K562 (cell line): ENCODE measurements around the gene FARSA. TPM values are rescaled to one million over a fixed set of nuclear protein-coding genes. Genes with fewer than 3 reads are reported as not detected.

Experiments
- AFF4 ChIP-seq: sonication (generic); formaldehyde crosslinking; IDR thresholded peaks from 2 replicates; pipeline ENCODE4 v1.8.0; 2023; ENCODE audit warnings: mild to moderate bottlenecking, missing genetic modification reagents
- BCOR ChIP-seq: fragments of 450-650 bp; IDR thresholded peaks from 2 replicates; pipeline ENCODE4 v1.6.1; 2016
- EGR1 ChIP-seq: fragments of 450-650 bp; conservative IDR thresholded peaks from 2 replicates; pipeline ENCODE4 v1.6.1; 2017; ENCODE audit warnings: mild to moderate bottlenecking
- FOXM1 ChIP-seq, 2 experiments: fragments of 450-650 bp in 1 of 2; sonication (generic) in 1 of 2; formaldehyde crosslinking in 1 of 2; IDR thresholded peaks; 2 replicates each; pipeline versions ENCODE4 v1.6.1 to v1.9.0; 2017 to 2022; ENCODE audit warnings: low read depth in 2 of 2, mild to moderate bottlenecking in 2 of 2, missing genetic modification reagents in 1 of 2, moderate library complexity in 1 of 2
- FUS ChIP-seq: fragments of 200-400 bp; formaldehyde crosslinking; optimal IDR thresholded peaks from 2 replicates; pipeline ENCODE3; 2017; ENCODE audit warnings: low read depth, low read length
- HMG20A ChIP-seq: fragments of 450-650 bp; formaldehyde crosslinking; conservative IDR thresholded peaks from 2 replicates; pipeline ENCODE4 v1.4.0; 2020; ENCODE audit warnings: mild to moderate bottlenecking, mixed read lengths
- JUND ChIP-seq, 2 experiments: IDR thresholded peaks; 2 replicates in 1 of 2; 3 replicates in 1 of 2; pipeline ENCODE4 v1.6.1; 2011; ENCODE audit warnings: borderline replicate concordance in 2 of 2, low read depth in 2 of 2, low read length in 2 of 2, improper control_type of control experiment in 1 of 2, missing biosample characterization in 1 of 2, missing genetic modification characterization in 1 of 2, missing genetic modification reagents in 1 of 2
- KLF13 ChIP-seq: fragments of 450-650 bp; IDR thresholded peaks from 2 replicates; pipeline ENCODE4 v1.6.1; 2016; ENCODE audit warnings: missing genetic modification characterization, low read depth, mild to moderate bottlenecking, missing compliant biosample characterization, moderate library complexity, borderline replicate concordance
- LEF1 ChIP-seq: fragments of 450-650 bp; IDR thresholded peaks from 2 replicates; pipeline ENCODE4 v1.6.1; 2016; ENCODE audit warnings: mild to moderate bottlenecking
- MNT ChIP-seq, 2 experiments: fragments of 450-650 bp; conservative IDR thresholded peaks; 2 replicates each; pipeline ENCODE4 v1.6.1; 2017; ENCODE audit warnings: mild to moderate bottlenecking in 2 of 2, moderate library complexity in 2 of 2
- NBN ChIP-seq: fragments of 450-650 bp; IDR thresholded peaks from 2 replicates; pipeline ENCODE4 v1.6.1; 2016; ENCODE audit warnings: low read depth, mild to moderate bottlenecking
- PCBP1 ChIP-seq: fragments of 200-400 bp; formaldehyde crosslinking; IDR thresholded peaks from 2 replicates; pipeline ENCODE4 v1.6.1; 2018; ENCODE audit warnings: mild to moderate bottlenecking, low read depth, low read length; ENCODE audit not compliant: poor library complexity, severe bottlenecking
- RBFOX2 ChIP-seq: fragments of 200-400 bp; formaldehyde crosslinking; IDR thresholded peaks from 2 replicates; pipeline ENCODE4 v1.6.1; 2017; ENCODE audit warnings: low read depth, mild to moderate bottlenecking, low read length, moderate library complexity
- SAP30 ChIP-seq: fragments of 200-600 bp; sonication (generic); IDR thresholded peaks from 2 replicates; pipeline ENCODE4 v1.6.1; 2012; ENCODE audit warnings: borderline replicate concordance, low read depth, mild to moderate bottlenecking, moderate library complexity, low read length, control low read depth, inconsistent platforms; ENCODE audit not compliant: insufficient read depth, poor library complexity, severe bottlenecking
- SREBF1 ChIP-seq: fragments of 150-350 bp; IDR thresholded peaks from 2 replicates; pipeline ENCODE4 v1.6.1; 2014; ENCODE audit warnings: antibody characterized with exemption, low read depth, low read length, borderline replicate concordance
- TCF3 ChIP-seq: sonication (generic); formaldehyde crosslinking; IDR thresholded peaks from 2 replicates; pipeline ENCODE4 v1.4.0; 2020; ENCODE audit warnings: mild to moderate bottlenecking, missing genetic modification reagents
- ZFP36 ChIP-seq: fragments of 150-350 bp; IDR thresholded peaks from 2 replicates; pipeline ENCODE4 v1.6.1; 2018; ENCODE audit warnings: low read length, low read depth; ENCODE audit not compliant: partially characterized antibody
- ZFX ChIP-seq: sonication (generic); formaldehyde crosslinking; IDR thresholded peaks from 2 replicates; pipeline ENCODE4 v1.8.0; 2022; ENCODE audit warnings: mild to moderate bottlenecking, missing genetic modification reagents, moderate library complexity
- ZNF232 ChIP-seq: sonication (generic); formaldehyde crosslinking; IDR thresholded peaks from 2 replicates; pipeline ENCODE4 v1.8.0; 2022; ENCODE audit warnings: mild to moderate bottlenecking, missing genetic modification reagents
- ZNF511 ChIP-seq: sonication (generic); formaldehyde crosslinking; IDR thresholded peaks from 2 replicates; pipeline ENCODE4 v1.8.0; 2022; ENCODE audit warnings: mild to moderate bottlenecking, missing genetic modification reagents
- polyA plus RNA-seq, 8 experiments: library from polyadenylated mRNA; depleted of rRNA in 4 of 8; stranded (reverse) in 5 of 8; unstranded in 3 of 8; fragments of >200 nt; fragmentation: Nextera tagmentation in 2 of 8; fragmentation: Illumina TruSeq in 1 of 8; extraction: Ambion mirVana in 2 of 8; extraction: Trizol in 1 of 8; gene quantifications; 2 replicates each; pipeline versions ENCODE4 v1.2.1 to v1.2.3, GENCODE V29; 2011 to 2014; ENCODE audit warnings: inconsistent platforms in 1 of 8, missing spikeins in 1 of 8
- total RNA-seq, 7 experiments: library from RNA; depleted of rRNA in 6 of 7; stranded (reverse); fragments of >200 nt in 6 of 7; fragmentation: Illumina TruSeq in 2 of 7; extraction: Trizol in 2 of 7; gene quantifications; 2 replicates each; pipeline versions ENCODE4 v1.2.1 to v1.2.3, GENCODE V29; 2011 to 2021; ENCODE audit warnings: low replicate concordance in 1 of 7

The FARSA gene
- total and polyA plus RNA-seq, 9 of the 15 experiments (the other 6 are each of a cell fraction or from before 2014, with no cell fraction given): 25.2 to 237 (median 89.6) TPM

GRCh38 chr19:12938779-12939601 lies 5.5 kb upstream of the FARSA start (continued):
- TF ChIP-seq MNT (conservative IDR thresholded peaks at IDR 0.05): 0 out of 4 replicates have a peak, but pooled peaks of 1 of the 2 experiments have one; percentile 50
- peak; percentile 49 for TF ChIP-seq EGR1
- TF ChIP-seq FOXM1 (IDR thresholded peaks at IDR 0.05; ENCODE audit: low read depth): no peak
- TF ChIP-seq FOXM1 (CRISPR knock-in tag; IDR thresholded peaks at IDR 0.05; ENCODE audit: low read depth): no peak
- TF ChIP-seq KLF13 (tag): peak; percentile 5; the same call in 1 of the 2 replicates
- TF ChIP-seq ZNF511 (CRISPR knock-in tag): 0 out of 2 replicates have a peak, but pooled peaks have one; percentile 47
- TF ChIP-seq HMG20A (CRISPR knock-in tag): no peak
- 0 out of 2 replicates have a peak, but pooled peaks have one; percentile 2 for TF ChIP-seq JUND (IDR thresholded peaks at IDR 0.05; ENCODE audit: borderline replicate concordance, low read depth, low read length)
- no peak for TF ChIP-seq JUND (tag; IDR thresholded peaks at IDR 0.05; ENCODE audit: borderline replicate concordance, low read depth, low read length)
- peak; percentile 5 for TF ChIP-seq PCBP1
- TF ChIP-seq BCOR: 0 out of 2 replicates have a peak, but pooled peaks have one; percentile 31
- no peak for TF ChIP-seq SREBF1
- TF ChIP-seq AFF4: peak; percentile 75; the same call in 1 of the 2 replicates
- no peak for TF ChIP-seq NBN
- TF ChIP-seq ZFX (CRISPR knock-in tag): peak; percentile 47; the same call in 1 of the 2 replicates
- TF ChIP-seq FUS: peak; percentile 81
- no peak for TF ChIP-seq TCF3 (CRISPR knock-in tag)
- no peak for TF ChIP-seq LEF1
- TF ChIP-seq ZFP36: peak; percentile 80
- TF ChIP-seq SAP30: peak; percentile 84
- peak; percentile 100 for TF ChIP-seq RBFOX2
- TF ChIP-seq ZNF232 (CRISPR knock-in tag): peak; percentile 68; the same call in 1 of the 2 replicates
